RWPE1 (cell line): ENCODE measurements around the gene TEX38.

Source experiments
- CTCF ChIA-PET: fragments of 350-600 bp; sonication (Branson Sonifier 250); formaldehyde crosslinking; extraction: SDS; loops from one replicate; lab custom pipeline; 2021; lab: Yijun Ruan, JAX
- POLR2A ChIA-PET: fragments of 400-600 bp; formaldehyde crosslinking; extraction: SDS; loops from one replicate; lab custom pipeline; 2020; ENCODE audit warnings: antibody characterized with exemption; ENCODE audit not compliant: low non-redundant PET; lab: Yijun Ruan, JAX
- DNase-seq: peaks from one replicate; pipeline ENCODE4 v3.0.0; 2012; ENCODE audit warnings: low spot score
- H3K27ac ChIP-seq: fragments of 450-650 bp; 2 replicates; pipeline ENCODE4 v1.5.1; 2017
- TF ChIP-seq, protein P1 (sequence below): fragments of 450-650 bp; conservative IDR thresholded peaks from 2 replicates; pipeline ENCODE4 v1.5.1; 2017; ENCODE audit warnings: low read depth, mild to moderate bottlenecking

Gene TEX38

GRCh38 chr1:46676531-46676930 is 4.9 kb downstream of the TEX38 start:
- no peak overlapping the region for H3K27ac ChIP-seq
- TF ChIP-seq, protein P1, sequence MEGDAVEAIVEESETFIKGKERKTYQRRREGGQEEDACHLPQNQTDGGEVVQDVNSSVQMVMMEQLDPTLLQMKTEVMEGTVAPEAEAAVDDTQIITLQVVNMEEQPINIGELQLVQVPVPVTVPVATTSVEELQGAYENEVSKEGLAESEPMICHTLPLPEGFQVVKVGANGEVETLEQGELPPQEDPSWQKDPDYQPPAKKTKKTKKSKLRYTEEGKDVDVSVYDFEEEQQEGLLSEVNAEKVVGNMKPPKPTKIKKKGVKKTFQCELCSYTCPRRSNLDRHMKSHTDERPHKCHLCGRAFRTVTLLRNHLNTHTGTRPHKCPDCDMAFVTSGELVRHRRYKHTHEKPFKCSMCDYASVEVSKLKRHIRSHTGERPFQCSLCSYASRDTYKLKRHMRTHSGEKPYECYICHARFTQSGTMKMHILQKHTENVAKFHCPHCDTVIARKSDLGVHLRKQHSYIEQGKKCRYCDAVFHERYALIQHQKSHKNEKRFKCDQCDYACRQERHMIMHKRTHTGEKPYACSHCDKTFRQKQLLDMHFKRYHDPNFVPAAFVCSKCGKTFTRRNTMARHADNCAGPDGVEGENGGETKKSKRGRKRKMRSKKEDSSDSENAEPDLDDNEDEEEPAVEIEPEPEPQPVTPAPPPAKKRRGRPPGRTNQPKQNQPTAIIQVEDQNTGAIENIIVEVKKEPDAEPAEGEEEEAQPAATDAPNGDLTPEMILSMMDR: no peak
- ChIA-PET CTCF (interaction anchor here (0.7 kb wide), 1 partner anchor 11 kb away, joined by 3 read pairs; no protein-coding TSS in a partner anchor), POLR2A (interaction anchor here (0.7 kb wide), 1 partner anchor 101 kb away, joined by 3 read pairs; no protein-coding TSS in a partner anchor)
- DNase-seq: no peak

- POLR2A ChIA-PET: interaction anchor here (0.7 kb wide), 1 partner anchor 102 kb away, joined by 3 read pairs; no protein-coding TSS in a partner anchor
Measured at GRCh38 chr1:46677339-46677738, 5.7 kb downstream of the TEX38 start.

GRCh38 chr1:46679789-46680573 is 8.3 kb downstream of the TEX38 start:
- H3K27ac ChIP-seq: no peak overlapping the region
- no peak for DNase-seq
- ChIA-PET POLR2A (interaction anchor here (0.5 kb wide), 1 partner anchor 49 kb away, joined by 3 read pairs; no protein-coding TSS in a partner anchor), CTCF (interaction anchor here (0.6 to 0.9 kb wide), 2 partner anchors 45 to 46 kb away, joined by 3 to 7 read pairs; no protein-coding TSS in a partner anchor)
- TF ChIP-seq, protein P1: no peak

More at GRCh38 chr1:46677339-46677738, 5.7 kb downstream of the TEX38 start:
- CTCF ChIA-PET: no interaction called here
- DNase-seq: no peak
- H3K27ac ChIP-seq: no peak overlapping the region
- TF ChIP-seq, protein P1: no peak

- ChIA-PET CTCF (interaction anchor here (0.5 to 0.6 kb wide), 2 partner anchors 15 to 234 kb away, joined by 3 to 7 read pairs; no protein-coding TSS in a partner anchor), POLR2A (no interaction called here)
- TF ChIP-seq, protein P1: no peak
- DNase-seq: no peak
- no peak overlapping the region for H3K27ac ChIP-seq
Measured at GRCh38 chr1:46681333-46682034, 9.8 kb downstream of the TEX38 start.

GRCh38 chr1:46682064-46682463 is 10.4 kb downstream of the TEX38 start:
- ChIA-PET CTCF (interaction anchor here (0.5 kb wide), 1 partner anchor 235 kb away, joined by 3 read pairs; no protein-coding TSS in a partner anchor), POLR2A (no interaction called here)
- no peak for DNase-seq
- TF ChIP-seq, protein P1: no peak
- no peak overlapping the region for H3K27ac ChIP-seq

GRCh38 chr1:46684670-46685069 is 13.0 kb downstream of the TEX38 start:
- no peak for DNase-seq
- ChIA-PET POLR2A (no interaction called here), CTCF (interaction anchor here (0.7 kb wide), 1 partner anchor 36 kb away, joined by 9 read pairs; no protein-coding TSS in a partner anchor)
- H3K27ac ChIP-seq: no peak overlapping the region
- TF ChIP-seq, protein P1: no peak
